ENCODE data around the gene TCFL5.

The TCFL5 gene

GRCh38 chr20:62844182-62844581, 17.4 kb downstream of the TCFL5 start:
- Histone ChIP-seq H3K9me3 (replicated peaks; ENCODE audit: insufficient read depth, low read length) (no peaks in the 10 kb centered on the region), H3K4me1 (ENCODE audit: low read length) (no peaks in the 10 kb centered on the region), H2AFZ (ENCODE audit: low read length) (no peak overlapping the region), H3K4me3 (ENCODE audit: low read length) (no peak overlapping the region), H3K27me3 (replicated peaks; ENCODE audit: insufficient read depth, low read length) (peaks cover 2% of the 10 kb centered on the region), H3F3A (ENCODE audit: insufficient read depth, low read length) (peaks cover under 1% of the 10 kb centered on the region; the same call in 1 of the 2 replicates), H4K20me1 (ENCODE audit: insufficient read depth, low read length) (no peaks in the 10 kb centered on the region), H3K9me2 (replicated peaks; ENCODE audit: insufficient read depth, low read length) (no peaks in the 10 kb centered on the region), H3K9ac (ENCODE audit: low read length) (no peak overlapping the region), H3K79me2 (ENCODE audit: low read length) (no peaks in the 10 kb centered on the region), H3K4me2 (ENCODE audit: low read depth, low read length) (no peak overlapping the region), H3K27ac (ENCODE audit: low read length) (no peak overlapping the region), H3K36me3 (replicated peaks; ENCODE audit: insufficient read depth, low read length) (no peaks in the 10 kb centered on the region)
- DNase-seq: no peak
- TF ChIP-seq CTCF (IDR thresholded peaks at IDR 0.05; ENCODE audit: low read length) (no peak), EZH2phosphoT487 (IDR thresholded peaks at IDR 0.05; ENCODE audit: low read length) (no peak), EZH2 (optimal IDR thresholded peaks at IDR 0.05; ENCODE audit: low read depth, low read length) (no peak)

- Histone ChIP-seq H3K4me3 (ENCODE audit: low read length) (no peak overlapping the region), H4K20me1 (ENCODE audit: insufficient read depth, low read length) (no peaks in the 10 kb centered on the region), H3K4me2 (ENCODE audit: low read depth, low read length) (no peak overlapping the region), H3K4me1 (ENCODE audit: low read length) (no peaks in the 10 kb centered on the region), H3K9me3 (replicated peaks; ENCODE audit: insufficient read depth, low read length) (no peaks in the 10 kb centered on the region), H3K27ac (ENCODE audit: low read length) (no peak overlapping the region), H3K79me2 (ENCODE audit: low read length) (no peaks in the 10 kb centered on the region), H3K9me2 (replicated peaks; ENCODE audit: insufficient read depth, low read length) (no peaks in the 10 kb centered on the region), H3K9ac (ENCODE audit: low read length) (no peak overlapping the region), H3F3A (ENCODE audit: insufficient read depth, low read length) (no peaks in the 10 kb centered on the region), H2AFZ (ENCODE audit: low read length) (no peak overlapping the region), H3K36me3 (replicated peaks; ENCODE audit: insufficient read depth, low read length) (no peaks in the 10 kb centered on the region), H3K27me3 (replicated peaks; ENCODE audit: insufficient read depth, low read length) (peaks cover 4% of the 10 kb centered on the region)
- no peak for TF ChIP-seq CTCF (IDR thresholded peaks at IDR 0.05; ENCODE audit: low read length)
- no peak for TF ChIP-seq EZH2phosphoT487 (IDR thresholded peaks at IDR 0.05; ENCODE audit: low read length)
- TF ChIP-seq EZH2 (optimal IDR thresholded peaks at IDR 0.05; ENCODE audit: low read depth, low read length): no peak
- DNase-seq: no peak
Measured at GRCh38 chr20:62843656-62844055, 18.0 kb downstream of the TCFL5 start.

- Histone ChIP-seq H3K9me3 (replicated peaks; ENCODE audit: insufficient read depth, low read length) (no peaks in the 10 kb centered on the region), H3K4me2 (ENCODE audit: low read depth, low read length) (no peak overlapping the region), H3K79me2 (ENCODE audit: low read length) (no peaks in the 10 kb centered on the region), H4K20me1 (ENCODE audit: insufficient read depth, low read length) (no peaks in the 10 kb centered on the region), H3K4me1 (ENCODE audit: low read length) (no peaks in the 10 kb centered on the region), H3K36me3 (replicated peaks; ENCODE audit: insufficient read depth, low read length) (no peaks in the 10 kb centered on the region), H3K27ac (ENCODE audit: low read length) (no peak overlapping the region), H3K27me3 (replicated peaks; ENCODE audit: insufficient read depth, low read length) (peaks cover 15% of the 10 kb centered on the region), H3K9me2 (replicated peaks; ENCODE audit: insufficient read depth, low read length) (no peaks in the 10 kb centered on the region), H3K9ac (ENCODE audit: low read length) (no peak overlapping the region), H2AFZ (ENCODE audit: low read length) (no peak overlapping the region), H3F3A (ENCODE audit: insufficient read depth, low read length) (no peaks in the 10 kb centered on the region), H3K4me3 (ENCODE audit: low read length) (no peak overlapping the region)
- TF ChIP-seq CTCF (IDR thresholded peaks at IDR 0.05; ENCODE audit: low read length): no peak
- TF ChIP-seq EZH2 (optimal IDR thresholded peaks at IDR 0.05; ENCODE audit: low read depth, low read length): no peak
- no peak for TF ChIP-seq EZH2phosphoT487 (IDR thresholded peaks at IDR 0.05; ENCODE audit: low read length)
- DNase-seq: no peak
Measured at GRCh38 chr20:62841705-62842212, 19.9 kb downstream of the TCFL5 start.
